NCI-H146 treated with DMSO at 0.1 percent for 48 hours (cell line): ENCODE results near the gene ARL11.
"Not testable (repeated sequence)": the region's sequence is repeated elsewhere in the genome, so short reads cannot be mapped to it uniquely, and the experiment has no call there.

Source experiments
- DNase-seq: peaks from one replicate; lab custom pipeline; 2025; ENCODE audit not compliant: unreplicated experiment; lab: John Stamatoyannopoulos, UW

The ARL11 gene

GRCh38 chr13:49612042-49612441 is 16.3 kb upstream of the ARL11 start:
- DNase-seq = not testable (repeated sequence)

GRCh38 chr13:49615836-49616675 is 12.3 kb upstream of the ARL11 start:
- no peak for DNase-seq

GRCh38 chr13:49616676-49617065 is 11.6 kb upstream of the ARL11 start:
- no peak for DNase-seq

GRCh38 chr13:49620170-49620621 is 8.1 kb upstream of the ARL11 start:
- no peak for DNase-seq

DNA sequence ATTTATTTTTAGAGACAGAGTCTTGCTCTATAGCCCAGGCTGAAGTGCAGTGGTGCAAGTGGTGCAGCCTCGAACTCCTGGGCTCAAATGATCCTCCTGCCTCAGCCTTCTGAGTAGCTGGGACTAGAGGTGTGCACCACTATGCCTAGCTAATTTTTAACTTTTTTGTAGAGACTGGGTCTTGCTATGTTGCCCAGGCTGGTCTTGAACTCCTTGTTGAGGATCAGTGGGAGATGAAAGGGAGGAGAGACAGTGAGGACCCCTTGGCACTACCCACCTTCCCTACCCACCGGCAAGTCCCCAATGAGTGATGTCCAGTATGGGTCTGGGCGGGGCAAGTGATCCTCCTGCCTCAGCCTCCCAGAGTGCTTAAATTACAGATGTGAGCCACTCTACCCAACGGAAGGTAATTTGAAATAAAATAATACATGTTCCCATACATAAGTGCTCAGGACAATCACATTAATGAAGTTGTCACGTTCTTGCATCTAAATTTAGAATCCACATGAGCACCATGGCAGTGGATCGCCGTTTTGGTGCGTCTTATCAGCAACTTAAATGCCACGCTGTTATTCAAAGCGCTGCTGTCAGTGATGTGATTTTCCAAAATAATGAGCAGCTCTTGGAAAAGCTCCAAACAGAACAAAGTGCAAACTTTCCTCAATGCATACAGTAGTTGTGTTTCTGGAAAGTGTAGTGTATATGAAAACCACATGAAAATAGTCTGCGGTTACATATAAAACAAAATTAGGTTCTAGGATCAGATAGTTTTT is 5.9 kb upstream of the ARL11 start:
- no peak for DNase-seq

- DNase-seq = no peak
These were observed 4.1 kb upstream of the ARL11 start for GRCh38 chr13:49624229-49624628.

DNA sequence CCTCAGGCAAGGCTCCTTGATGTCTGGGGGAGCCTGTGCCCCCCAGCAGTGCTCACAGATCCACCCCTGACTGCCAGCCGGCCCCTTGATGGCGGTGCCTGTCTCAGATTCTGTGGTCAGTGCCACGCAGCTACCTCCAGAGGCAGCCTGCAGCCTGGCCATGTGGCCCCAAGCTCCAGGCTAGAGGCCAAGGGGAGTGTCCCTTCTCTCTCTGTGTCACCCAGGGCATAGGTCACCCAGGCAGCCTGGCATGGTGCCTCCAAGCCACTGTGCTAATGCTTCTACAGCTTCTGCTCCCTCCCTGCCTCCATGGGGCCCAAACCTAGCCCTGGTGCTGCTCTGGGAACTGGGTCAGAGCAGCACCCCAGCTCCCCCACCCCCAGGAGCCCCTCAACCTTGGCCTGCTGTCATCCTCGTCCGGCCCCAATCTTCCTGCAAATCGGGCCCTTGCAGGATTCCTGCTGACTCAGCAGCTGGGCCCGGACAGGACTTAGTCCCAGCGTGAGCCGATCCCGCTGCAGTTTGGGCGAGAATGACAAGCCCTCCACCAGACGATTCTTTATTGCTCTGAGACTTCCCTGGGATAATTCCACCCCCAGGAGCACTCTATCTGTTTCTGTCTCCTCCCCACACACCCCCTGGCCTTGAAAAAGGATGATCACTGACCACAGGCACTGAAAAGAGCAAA is 2.8 kb upstream of the ARL11 start:
- DNase-seq = no peak

DNA sequence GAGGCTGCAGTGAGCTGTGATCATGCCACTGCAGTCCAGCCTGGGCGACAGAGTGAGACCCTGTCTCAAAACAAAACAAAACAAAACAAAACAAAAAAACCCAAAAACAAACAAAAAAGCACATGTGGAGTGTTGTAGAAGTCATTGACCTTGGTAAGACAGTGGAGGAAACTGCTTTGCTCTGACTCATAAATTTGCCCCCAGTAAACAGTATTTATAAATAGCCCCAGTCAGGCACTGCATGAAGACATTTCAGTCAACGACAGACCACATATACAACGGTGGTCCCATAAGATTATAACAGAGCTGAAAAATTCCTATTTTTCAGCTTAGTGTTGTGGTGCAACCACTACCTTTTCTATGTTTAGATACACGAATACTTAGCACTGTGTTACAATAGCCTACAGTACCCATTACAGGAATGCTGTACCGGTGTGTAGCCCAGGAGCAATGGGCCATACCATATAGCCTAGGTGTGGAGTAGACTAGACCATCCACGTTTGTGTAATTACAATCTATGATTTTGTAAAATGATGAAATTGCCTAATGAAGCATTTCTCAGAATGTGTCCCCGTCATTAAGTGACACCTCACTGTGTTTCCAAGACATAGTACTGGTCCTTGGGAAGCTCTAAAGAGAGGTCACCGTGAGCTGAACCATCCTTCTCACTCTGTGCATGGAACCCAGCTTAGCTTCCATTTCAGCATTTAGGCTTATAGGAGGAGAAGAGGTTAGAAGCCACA is 1.1 kb downstream of the ARL11 start:
- no peak for DNase-seq

DNA sequence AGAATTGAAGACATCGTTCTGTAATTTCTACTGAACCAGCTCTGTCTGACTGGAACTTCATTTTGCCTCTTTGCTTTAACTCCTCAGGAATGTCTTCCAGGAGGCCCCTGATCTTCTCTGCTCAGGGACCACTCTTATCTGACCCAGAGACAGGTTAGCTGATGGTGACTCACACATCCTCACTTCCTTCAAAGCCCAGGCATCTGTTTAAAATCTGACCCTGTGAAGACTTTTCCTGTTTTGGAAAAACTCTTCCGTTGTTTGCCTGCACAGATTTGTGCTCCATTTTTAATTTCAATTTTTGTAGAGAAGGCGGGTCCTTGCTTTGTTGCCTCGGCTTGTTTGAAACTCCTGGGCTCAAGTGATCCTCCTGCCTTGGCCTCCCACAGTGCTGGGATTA is 1.6 kb downstream of the ARL11 start:
- no peak for DNase-seq

- DNase-seq = no peak
These were observed 2.3 kb downstream of the ARL11 start for GRCh38 chr13:49630580-49630979.

- DNase-seq = no peak
These were observed 3.8 kb downstream of the ARL11 start for GRCh38 chr13:49632156-49632555.

DNA sequence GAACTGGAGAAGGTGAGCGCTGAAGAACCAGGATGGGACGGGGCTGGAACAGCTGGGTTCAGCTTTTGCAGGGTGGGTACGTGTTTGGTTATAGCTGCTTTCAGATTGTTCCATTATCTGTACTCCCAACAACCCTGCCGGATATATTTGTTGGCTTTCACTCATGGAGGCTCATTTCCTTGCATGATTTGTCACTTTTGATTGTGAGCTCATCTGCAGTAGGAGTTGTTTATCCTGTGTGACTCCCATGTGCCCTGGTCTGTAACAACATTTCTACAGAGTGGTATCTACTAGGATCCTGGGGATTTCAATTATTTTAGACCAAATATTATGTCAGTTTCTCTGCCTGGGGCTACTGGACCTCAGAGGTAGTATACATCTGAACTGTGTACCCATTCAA is 5.4 kb downstream of the ARL11 start:
- no peak for DNase-seq

GRCh38 chr13:49635599-49636433 is 7.5 kb downstream of the ARL11 start:
- peak; percentile 70 for DNase-seq

DNA sequence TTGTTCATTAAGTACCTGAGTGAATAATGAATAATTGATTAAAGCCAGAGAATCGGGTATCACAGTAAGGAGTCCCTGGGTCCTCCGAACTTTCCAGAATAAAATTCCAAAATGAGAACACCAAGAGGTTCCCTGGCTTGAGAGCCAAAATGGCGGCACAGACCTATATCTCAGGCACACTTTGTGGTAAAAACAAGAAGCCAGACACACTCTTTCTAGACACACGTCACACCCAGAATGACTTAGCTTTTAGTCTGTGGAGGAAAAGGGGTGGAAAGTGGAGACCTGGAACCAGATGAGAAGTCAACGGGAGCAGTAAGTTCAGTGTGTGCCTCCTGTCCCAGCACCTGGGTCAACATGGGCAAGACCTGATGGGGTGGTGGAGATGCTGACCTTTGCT is 8.4 kb downstream of the ARL11 start:
- DNase-seq = no peak

DNA sequence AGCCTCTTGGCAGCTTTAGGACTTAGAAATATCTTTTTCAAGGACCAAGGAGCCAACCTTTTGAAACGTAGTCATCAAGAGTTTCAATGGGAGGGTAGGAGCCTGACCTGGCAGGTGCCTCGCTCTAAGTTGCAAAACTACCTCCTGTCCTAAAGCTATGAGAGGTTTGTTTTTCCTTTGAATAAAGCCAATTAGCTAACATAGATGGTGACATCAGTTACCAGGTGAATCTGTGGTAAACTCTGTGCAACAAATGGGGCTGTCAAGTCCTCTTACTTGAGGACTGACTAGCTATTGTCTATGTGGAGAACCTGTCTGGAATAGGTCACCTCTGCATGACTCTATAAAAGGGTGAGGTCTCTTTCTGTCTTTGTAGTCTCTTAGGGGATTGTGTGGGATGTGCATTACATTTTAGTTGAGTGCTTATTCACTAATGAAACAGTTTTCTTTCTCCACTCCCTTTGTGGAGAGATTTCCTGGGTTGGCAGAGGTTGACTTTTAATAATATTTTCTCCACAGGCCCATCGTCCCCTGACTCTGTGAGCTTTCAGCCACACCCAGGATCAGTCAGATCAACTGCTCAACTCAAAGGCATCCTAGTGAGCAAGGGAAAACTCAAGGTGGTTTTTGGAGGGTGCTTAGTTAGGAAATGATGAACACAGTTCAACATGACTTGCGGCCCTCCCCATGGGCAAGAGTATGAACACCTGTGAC is 9.9 kb downstream of the ARL11 start:
- no peak for DNase-seq

DNA sequence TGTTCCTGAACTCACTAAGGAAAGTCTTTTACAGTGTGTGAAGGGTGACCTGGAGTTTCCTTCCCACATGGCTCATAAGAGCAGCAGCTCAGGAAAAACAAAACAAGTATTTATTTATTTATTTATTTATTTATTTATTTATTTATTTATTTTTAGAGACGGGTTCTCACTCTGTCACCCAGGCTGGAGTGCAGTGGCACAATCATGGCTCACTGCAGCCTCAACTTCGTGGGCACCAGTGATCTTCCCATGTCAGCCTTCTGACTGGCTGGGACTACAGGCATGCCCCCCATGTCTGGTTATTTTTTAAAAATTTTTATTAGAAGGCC is 10.4 kb downstream of the ARL11 start:
- no peak for DNase-seq

- no peak for DNase-seq
These were observed 13.5 kb downstream of the ARL11 start for GRCh38 chr13:49641801-49642291.

DNA sequence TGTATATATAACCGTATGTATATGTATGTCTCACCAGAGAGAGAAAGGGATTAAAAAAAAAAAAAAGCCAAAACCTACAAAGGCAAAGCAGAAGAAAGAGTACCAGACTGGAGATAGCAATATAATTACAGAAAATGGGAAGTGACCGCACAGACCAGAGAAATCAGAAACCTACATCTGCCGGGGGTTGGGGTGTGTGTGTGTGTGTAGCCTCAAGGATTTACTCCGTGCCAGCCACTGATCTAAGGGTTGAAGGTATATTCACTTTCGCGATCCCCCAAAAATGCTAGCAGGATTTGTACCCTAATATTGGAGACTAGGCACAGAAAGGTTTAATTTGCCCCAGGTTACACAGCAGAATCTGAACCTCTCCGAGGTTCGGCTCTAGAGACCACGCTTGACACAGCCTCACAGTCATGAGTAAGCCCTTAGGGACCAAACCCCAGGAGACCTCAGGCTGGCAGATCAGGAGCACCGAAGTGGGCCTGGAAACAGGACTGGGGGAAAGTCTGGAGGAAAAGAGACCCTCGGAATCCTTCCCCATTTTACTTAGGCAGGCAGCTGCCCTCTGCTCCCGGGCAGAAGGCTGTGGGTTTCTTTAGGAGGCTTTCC is 14.8 kb downstream of the ARL11 start:
- DNase-seq = no peak

DNA sequence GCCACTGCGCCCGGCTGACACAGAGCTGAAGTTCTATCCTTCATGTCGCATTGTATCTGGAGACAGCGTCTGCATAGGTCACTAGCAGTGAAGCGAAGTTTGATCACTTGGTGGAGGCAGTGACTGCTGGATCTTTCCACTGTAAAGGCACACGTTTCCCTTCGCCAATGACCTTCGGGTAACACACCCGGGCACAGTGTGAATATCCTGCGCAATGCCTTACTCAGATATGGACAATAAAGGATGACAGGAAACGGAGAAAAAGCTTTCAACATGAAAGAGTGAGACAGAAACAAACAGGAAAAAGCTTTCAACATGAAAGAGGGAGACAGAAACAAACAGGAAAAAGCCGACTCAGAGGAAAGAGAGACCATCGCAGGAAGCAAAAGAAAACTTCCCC is 17.1 kb downstream of the ARL11 start:
- no peak for DNase-seq
